ENCODE measurements around the gene FAM110D. TPM values are rescaled to one million over a fixed set of nuclear protein-coding genes. Genes with fewer than 3 reads are reported as not detected.

Gene FAM110D
- total and polyA plus RNA-seq, 8 donors: 1.0 to 5.1 (median 1.7) TPM

DNA sequence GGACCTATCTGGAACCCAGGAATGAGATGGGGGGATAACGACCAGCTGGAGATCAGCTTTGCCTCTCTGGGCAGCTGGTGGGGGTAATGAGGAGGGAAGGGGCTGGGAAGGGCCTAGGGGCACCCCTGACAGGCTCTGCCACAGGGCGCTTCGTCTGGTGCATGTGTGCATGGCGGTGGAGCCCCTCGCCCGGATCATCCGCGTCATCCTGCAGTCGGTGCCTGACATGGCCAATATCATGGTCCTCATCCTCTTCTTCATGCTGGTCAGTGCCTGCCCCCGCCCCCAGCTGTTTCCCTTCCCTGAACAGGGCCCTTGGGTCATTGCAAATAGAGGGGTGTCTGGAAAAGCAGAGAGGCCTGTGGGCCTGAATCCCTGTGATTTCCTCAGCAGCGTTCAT lies 38.9 kb downstream of the FAM110D start:
- Histone ChIP-seq H3K9me3 (no peaks in the 10 kb centered on the region), H3K4me3 (no peak overlapping the region), H3K36me3 (no peaks in the 10 kb centered on the region), H3K27ac (no peak overlapping the region), H3K4me1 (peaks cover 0 to 14% of the 10 kb centered on the region in 2 donors), H3K27me3 (no peaks in the 10 kb centered on the region)
- no peak for DNase-seq
- no peak for ATAC-seq
- intact Hi-C loops (cut with DNase I): no loop called here
- TF ChIP-seq, protein P1, sequence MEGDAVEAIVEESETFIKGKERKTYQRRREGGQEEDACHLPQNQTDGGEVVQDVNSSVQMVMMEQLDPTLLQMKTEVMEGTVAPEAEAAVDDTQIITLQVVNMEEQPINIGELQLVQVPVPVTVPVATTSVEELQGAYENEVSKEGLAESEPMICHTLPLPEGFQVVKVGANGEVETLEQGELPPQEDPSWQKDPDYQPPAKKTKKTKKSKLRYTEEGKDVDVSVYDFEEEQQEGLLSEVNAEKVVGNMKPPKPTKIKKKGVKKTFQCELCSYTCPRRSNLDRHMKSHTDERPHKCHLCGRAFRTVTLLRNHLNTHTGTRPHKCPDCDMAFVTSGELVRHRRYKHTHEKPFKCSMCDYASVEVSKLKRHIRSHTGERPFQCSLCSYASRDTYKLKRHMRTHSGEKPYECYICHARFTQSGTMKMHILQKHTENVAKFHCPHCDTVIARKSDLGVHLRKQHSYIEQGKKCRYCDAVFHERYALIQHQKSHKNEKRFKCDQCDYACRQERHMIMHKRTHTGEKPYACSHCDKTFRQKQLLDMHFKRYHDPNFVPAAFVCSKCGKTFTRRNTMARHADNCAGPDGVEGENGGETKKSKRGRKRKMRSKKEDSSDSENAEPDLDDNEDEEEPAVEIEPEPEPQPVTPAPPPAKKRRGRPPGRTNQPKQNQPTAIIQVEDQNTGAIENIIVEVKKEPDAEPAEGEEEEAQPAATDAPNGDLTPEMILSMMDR (IDR thresholded peaks at IDR 0.05): no peak

DNA sequence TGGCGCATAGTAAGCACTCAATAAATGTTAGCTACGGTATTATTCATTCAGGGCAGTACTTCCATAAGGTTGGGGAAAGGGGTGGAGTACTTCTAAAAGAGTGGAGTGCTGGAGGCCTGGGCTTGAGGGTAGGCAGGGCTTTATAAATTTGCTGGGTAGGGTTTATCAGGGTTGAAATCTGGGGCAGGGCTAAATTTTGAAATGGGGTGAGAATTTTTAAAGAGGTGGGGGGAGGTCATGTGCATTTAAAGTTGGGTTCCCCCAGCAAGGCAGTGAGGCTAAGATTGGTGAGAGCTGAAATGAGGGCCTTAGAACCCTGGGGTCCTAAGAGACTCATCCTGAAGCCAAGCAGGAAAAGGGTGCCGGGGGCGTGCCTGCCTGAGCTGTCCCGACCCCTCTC lies 41.5 kb downstream of the FAM110D start:
- H3K27ac ChIP-seq: no peak overlapping the region
- no peak for ATAC-seq
- peaks cover 0 to 7% of the 10 kb centered on the region in 2 donors for H3K27me3 ChIP-seq
- H3K36me3 ChIP-seq: no peaks in the 10 kb centered on the region
- intact Hi-C loops (cut with DNase I): no loop called here
- no peak overlapping the region for H3K4me3 ChIP-seq
- TF ChIP-seq, protein P1 (IDR thresholded peaks at IDR 0.05): no peak
- H3K9me3 ChIP-seq: no peaks in the 10 kb centered on the region
- no peak for DNase-seq
- H3K4me1 ChIP-seq: peaks cover 0 to 14% of the 10 kb centered on the region in 2 donors

DNA sequence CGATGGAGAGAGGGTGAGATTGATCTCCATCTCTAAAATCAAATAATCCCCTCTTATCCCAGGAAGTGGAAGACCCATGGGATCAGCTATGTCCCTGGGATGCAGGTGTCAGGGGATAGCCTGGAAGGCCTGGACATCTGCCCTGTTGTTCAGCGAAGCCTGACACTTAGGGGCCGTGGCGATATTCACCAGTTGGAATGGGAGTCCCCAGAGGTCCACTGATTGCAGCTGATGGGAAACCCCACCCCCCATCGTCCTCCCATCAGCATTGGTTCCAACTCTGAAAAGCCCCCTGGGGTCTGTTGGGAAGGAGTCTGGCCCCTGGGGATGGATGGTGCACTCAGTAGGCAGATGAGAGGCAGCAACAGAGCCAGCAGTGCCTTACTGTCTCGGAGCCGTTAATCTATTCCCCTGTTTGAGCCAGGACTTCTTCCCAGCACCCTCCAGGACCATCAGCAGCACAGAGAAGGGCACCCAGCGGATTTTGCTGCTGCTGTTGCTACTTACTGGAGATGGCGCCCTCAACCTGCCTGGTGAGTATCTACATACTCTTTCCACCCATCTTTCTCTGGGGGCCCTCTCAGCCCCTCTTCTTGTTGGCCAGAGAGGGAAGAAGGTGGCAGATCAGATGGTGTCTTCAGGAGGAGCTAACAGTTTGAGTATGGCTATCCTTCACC lies 44.9 kb downstream of the FAM110D start:
- Histone ChIP-seq H3K27me3 (peaks cover 0 to 7% of the 10 kb centered on the region in 2 donors), H3K4me3 (no peak overlapping the region), H3K9me3 (no peaks in the 10 kb centered on the region), H3K4me1 (peaks cover 0 to 14% of the 10 kb centered on the region in 2 donors), H3K36me3 (no peaks in the 10 kb centered on the region), H3K27ac (no peak overlapping the region)
- ATAC-seq (no peak), DNase-seq (no peak)
- intact Hi-C loops (cut with DNase I): no loop called here
- TF ChIP-seq, protein P1 (IDR thresholded peaks at IDR 0.05): no peak

DNA sequence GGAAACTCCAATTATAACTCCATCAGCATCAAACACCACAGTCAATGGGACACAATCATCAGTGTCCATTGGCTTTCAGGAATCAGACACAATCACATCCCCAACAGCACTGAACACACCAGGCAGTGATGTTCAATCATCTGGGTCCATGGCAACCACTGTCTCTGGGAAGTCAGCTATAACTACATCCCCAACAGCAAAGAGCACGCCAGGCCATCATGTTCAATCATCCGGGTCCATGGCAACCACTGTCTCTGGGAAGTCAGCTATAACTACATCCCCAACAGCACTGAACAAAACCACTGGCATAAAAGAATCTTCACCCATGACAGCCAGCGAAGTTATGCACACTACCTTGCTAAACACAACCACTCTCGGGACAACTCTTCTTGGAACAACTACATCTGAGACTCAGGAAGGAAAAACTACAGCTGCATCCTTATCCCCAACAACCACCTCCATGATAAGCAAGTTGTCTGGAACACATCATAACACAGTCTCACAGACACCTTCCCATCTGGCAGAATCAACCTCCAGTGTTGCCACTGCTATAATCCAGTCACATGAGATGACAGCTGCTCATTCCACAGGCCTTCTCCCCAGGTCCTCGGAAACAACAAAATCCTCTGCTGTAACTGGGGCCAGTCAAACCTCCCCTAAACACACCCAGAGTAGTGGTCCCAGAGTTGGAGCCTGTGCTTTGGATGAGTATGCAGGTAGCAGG lies 51.4 kb downstream of the FAM110D start:
- Histone ChIP-seq H3K27ac (no peak overlapping the region), H3K36me3 (no peaks in the 10 kb centered on the region), H3K9me3 (no peaks in the 10 kb centered on the region), H3K27me3 (no peaks in the 10 kb centered on the region), H3K4me1 (no peaks in the 10 kb centered on the region), H3K4me3 (no peak overlapping the region)
- no peak for ATAC-seq
- intact Hi-C loops (cut with DNase I): no loop called here
- DNase-seq: no peak
- TF ChIP-seq, protein P1 (IDR thresholded peaks at IDR 0.05): no peak

DNA sequence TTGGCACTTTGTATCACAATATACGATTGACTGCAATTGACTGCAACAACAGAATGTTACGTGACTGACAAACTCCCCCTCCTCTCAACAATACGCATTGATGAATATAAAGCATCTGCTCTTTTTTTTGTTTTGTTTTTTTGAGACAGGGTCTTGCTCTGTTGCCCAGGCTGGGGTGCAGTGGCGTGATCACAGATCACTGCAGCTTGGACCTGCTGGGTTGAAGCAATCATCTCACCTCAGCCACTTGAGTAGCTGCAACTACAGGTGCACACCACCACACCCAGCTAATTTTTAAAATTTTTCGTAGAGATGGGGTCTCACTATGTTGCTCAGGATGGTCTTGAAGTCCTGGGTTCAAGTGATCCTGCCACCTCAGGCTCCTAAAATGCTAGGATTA lies 53.8 kb downstream of the FAM110D start:
- Histone ChIP-seq H3K9me3 (no peaks in the 10 kb centered on the region), H3K36me3 (no peaks in the 10 kb centered on the region), H3K27ac (no peak overlapping the region), H3K4me3 (no peak overlapping the region), H3K27me3 (no peaks in the 10 kb centered on the region), H3K4me1 (no peaks in the 10 kb centered on the region)
- no peak for DNase-seq
- TF ChIP-seq, protein P1 (IDR thresholded peaks at IDR 0.05): no peak
- ATAC-seq: no peak
- intact Hi-C loops (cut with DNase I): no loop called here

Measured in left lung (tissue), 10 donors.